ENCODE results near the gene RFESD.

Gene RFESD

DNA sequence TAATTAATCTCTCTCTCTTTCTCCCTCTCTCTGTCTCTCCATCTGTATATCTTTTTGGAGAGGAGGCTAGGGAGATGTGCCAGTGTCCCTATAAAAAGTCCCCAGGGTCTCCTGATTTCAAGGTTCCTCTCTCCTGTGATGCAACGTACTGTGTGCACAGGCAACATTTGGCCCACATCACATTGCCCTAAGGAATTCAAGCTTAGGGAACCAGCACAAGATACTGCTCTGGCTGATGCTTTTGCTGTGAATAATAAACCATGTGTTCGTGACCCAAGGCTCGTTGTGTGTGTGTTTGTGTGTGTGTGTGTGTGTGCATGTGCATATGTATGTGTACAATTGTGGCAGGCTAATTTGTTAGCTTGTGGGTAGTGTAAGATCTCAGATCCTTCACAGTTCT lies 26.5 kb downstream of the RFESD start:
- no peak for TF ChIP-seq SIN3A (IDR thresholded peaks at IDR 0.05; ENCODE audit: borderline replicate concordance, insufficient read depth, low read length)
- no peak for TF ChIP-seq POLR2AphosphoS5 (IDR thresholded peaks at IDR 0.05; ENCODE audit: low read depth, low read length)
- no peak for TF ChIP-seq TAF1 (IDR thresholded peaks at IDR 0.05; ENCODE audit: borderline replicate concordance, insufficient read depth, low read length)
- TF ChIP-seq, protein P1, sequence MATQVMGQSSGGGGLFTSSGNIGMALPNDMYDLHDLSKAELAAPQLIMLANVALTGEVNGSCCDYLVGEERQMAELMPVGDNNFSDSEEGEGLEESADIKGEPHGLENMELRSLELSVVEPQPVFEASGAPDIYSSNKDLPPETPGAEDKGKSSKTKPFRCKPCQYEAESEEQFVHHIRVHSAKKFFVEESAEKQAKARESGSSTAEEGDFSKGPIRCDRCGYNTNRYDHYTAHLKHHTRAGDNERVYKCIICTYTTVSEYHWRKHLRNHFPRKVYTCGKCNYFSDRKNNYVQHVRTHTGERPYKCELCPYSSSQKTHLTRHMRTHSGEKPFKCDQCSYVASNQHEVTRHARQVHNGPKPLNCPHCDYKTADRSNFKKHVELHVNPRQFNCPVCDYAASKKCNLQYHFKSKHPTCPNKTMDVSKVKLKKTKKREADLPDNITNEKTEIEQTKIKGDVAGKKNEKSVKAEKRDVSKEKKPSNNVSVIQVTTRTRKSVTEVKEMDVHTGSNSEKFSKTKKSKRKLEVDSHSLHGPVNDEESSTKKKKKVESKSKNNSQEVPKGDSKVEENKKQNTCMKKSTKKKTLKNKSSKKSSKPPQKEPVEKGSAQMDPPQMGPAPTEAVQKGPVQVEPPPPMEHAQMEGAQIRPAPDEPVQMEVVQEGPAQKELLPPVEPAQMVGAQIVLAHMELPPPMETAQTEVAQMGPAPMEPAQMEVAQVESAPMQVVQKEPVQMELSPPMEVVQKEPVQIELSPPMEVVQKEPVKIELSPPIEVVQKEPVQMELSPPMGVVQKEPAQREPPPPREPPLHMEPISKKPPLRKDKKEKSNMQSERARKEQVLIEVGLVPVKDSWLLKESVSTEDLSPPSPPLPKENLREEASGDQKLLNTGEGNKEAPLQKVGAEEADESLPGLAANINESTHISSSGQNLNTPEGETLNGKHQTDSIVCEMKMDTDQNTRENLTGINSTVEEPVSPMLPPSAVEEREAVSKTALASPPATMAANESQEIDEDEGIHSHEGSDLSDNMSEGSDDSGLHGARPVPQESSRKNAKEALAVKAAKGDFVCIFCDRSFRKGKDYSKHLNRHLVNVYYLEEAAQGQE (IDR thresholded peaks at IDR 0.05; ENCODE audit: insufficient read depth in 1 of 2, low read depth in 2 of 2, low read length in 2 of 2), result no peak
- no peak for TF ChIP-seq FOXP2 (optimal IDR thresholded peaks at IDR 0.05; ENCODE audit: borderline replicate concordance, extremely low read depth, extremely low read length, insufficient read depth)

DNA sequence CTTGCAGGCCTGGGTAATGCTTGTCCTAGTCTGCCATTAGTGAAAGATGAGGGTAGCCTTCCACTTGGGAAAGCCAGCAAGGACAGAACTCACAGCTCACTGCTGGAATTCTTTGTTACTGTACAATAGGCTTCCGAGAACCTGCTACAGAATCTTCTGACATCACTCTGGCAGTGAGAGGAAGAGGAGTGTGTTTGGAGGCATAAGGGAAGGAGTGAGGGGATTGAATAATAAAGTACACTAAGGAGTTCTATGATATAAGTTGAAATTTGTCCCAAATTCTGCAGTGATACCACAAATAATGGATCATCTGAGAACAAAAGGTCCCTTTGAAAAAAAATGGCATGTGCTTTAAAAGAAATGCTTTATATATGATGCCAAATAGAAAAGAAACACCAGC lies 36.3 kb downstream of the RFESD start, which contains the start of gene SPATA9:
Gene SPATA9, minus strand, starts transcription at position 101 of the 400 bp plus-strand sequence. CDS start 137 bp downstream, outside the sequence.
- TF ChIP-seq FOXP2 (optimal IDR thresholded peaks at IDR 0.05; ENCODE audit: borderline replicate concordance, extremely low read depth, extremely low read length, insufficient read depth), result no peak
- no peak for TF ChIP-seq TAF1 (IDR thresholded peaks at IDR 0.05; ENCODE audit: borderline replicate concordance, insufficient read depth, low read length)
- TF ChIP-seq POLR2AphosphoS5 (IDR thresholded peaks at IDR 0.05; ENCODE audit: low read depth, low read length), result no peak
- no peak for TF ChIP-seq SIN3A (IDR thresholded peaks at IDR 0.05; ENCODE audit: borderline replicate concordance, insufficient read depth, low read length)
- TF ChIP-seq, protein P1 (IDR thresholded peaks at IDR 0.05; ENCODE audit: insufficient read depth in 1 of 2, low read depth in 2 of 2, low read length in 2 of 2), result no peak

DNA sequence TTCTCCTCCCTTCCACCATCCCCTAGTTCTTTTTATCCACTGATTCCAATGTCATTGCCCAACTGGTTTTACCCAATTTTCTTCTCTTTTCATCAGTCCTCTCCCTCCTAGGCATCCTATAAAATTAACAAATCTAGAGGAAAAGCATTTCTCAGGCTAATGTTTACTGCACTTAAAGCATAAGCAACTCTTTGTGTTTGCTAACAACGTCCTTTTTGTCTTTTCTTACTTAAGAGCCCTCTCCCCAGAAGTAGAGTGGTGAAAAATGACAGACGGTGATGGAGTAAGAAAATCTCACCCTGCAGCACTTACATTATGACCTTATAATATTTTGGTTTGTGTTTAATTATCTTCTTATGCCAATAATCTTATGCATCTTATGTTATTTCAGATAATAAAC lies 37.8 kb downstream of the RFESD start:
- TF ChIP-seq FOXP2 (optimal IDR thresholded peaks at IDR 0.05; ENCODE audit: borderline replicate concordance, extremely low read depth, extremely low read length, insufficient read depth) (no peak), TAF1 (IDR thresholded peaks at IDR 0.05; ENCODE audit: borderline replicate concordance, insufficient read depth, low read length) (no peak), SIN3A (IDR thresholded peaks at IDR 0.05; ENCODE audit: borderline replicate concordance, insufficient read depth, low read length) (no peak), POLR2AphosphoS5 (IDR thresholded peaks at IDR 0.05; ENCODE audit: low read depth, low read length) (no peak)
- TF ChIP-seq, protein P1 (IDR thresholded peaks at IDR 0.05; ENCODE audit: insufficient read depth in 1 of 2, low read depth in 2 of 2, low read length in 2 of 2), result no peak

DNA sequence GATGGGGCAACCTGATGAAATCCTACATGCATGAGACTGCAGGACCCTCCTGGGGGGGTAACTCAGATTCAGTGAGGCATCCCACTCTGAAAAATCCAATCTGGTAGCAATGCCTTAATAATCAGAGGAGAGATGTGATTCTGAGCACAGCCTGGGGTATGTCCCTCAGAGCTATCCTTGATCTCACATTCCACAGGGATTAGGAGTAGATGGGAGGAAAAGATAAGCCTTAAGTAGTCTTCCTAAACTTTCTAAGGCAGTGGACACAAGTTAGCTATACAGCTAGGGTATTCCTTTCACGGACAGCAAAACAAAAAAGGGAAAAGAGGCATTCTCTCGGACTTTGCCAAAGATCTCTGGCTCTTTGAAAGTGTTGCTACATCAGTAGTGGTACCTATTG lies 40.1 kb downstream of the RFESD start:
- TF ChIP-seq FOXP2 (optimal IDR thresholded peaks at IDR 0.05; ENCODE audit: borderline replicate concordance, extremely low read depth, extremely low read length, insufficient read depth), result no peak
- TF ChIP-seq, protein P1 (IDR thresholded peaks at IDR 0.05; ENCODE audit: insufficient read depth in 1 of 2, low read depth in 2 of 2, low read length in 2 of 2), result no peak
- TF ChIP-seq TAF1 (IDR thresholded peaks at IDR 0.05; ENCODE audit: borderline replicate concordance, insufficient read depth, low read length), result no peak
- TF ChIP-seq SIN3A (IDR thresholded peaks at IDR 0.05; ENCODE audit: borderline replicate concordance, insufficient read depth, low read length), result no peak
- no peak for TF ChIP-seq POLR2AphosphoS5 (IDR thresholded peaks at IDR 0.05; ENCODE audit: low read depth, low read length)

DNA sequence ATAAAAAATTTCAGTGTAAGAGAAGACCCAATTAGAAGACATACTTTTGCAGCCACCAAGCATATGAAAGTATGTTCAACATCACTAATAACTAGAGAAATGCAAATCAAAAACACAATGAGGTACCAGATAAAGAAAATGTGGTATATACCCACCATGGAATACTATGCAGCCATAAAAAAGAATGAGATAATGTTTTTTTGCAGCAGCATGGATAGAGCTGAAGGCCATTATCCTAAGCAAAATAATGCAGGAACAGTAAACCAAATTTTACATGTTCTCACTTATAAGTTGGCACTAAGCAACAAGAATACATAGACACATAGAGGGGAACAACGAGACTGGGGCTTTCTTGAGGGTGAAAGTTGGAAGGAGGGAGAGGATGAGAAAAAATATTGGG lies 43.1 kb downstream of the RFESD start:
- no peak for TF ChIP-seq SIN3A (IDR thresholded peaks at IDR 0.05; ENCODE audit: borderline replicate concordance, insufficient read depth, low read length)

Data from PFSK-1 (cell line).